OCI-M2 (cell line): ENCODE measurements around the gene SERGEF.

ENCODE experiments used
- DNase-seq: peaks from one replicate; lab custom pipeline; 2025; ENCODE audit not compliant: unreplicated experiment; lab: John Stamatoyannopoulos, UW

SERGEF gene

DNA sequence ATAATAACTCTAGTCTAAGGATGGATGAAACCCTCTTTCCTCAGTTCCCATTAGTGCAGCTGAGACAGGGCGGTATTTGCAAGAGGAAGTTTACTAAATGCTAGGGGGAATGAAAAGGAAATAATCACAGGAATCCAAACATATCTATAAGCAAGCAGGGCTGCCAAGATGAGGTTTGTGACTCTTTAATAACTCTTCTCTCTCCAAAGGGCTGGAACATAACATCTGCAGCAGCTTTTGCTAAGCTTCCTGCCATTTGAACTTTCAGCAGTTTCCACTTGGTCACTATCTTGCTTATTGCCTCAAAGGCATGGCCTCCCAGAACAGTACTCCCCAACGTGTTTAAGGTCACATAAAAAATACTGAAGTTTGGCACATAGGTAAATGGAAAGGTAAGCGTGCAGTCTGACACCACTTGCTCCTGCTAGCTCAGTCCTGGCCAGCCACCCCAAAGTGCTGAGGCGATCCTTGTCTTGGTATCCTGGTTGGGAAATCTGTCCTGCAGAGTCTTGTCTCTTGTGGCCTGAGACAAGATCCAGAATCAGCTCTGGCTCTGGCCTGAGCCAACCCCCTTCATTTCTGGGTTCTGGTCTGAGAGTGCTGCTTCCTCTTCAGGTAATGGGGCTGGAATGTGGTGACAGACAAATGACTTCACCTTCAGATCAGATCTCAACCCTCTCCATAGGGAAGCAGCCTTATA lies 196.5 kb downstream of the SERGEF start:
- DNase-seq = no peak

DNA sequence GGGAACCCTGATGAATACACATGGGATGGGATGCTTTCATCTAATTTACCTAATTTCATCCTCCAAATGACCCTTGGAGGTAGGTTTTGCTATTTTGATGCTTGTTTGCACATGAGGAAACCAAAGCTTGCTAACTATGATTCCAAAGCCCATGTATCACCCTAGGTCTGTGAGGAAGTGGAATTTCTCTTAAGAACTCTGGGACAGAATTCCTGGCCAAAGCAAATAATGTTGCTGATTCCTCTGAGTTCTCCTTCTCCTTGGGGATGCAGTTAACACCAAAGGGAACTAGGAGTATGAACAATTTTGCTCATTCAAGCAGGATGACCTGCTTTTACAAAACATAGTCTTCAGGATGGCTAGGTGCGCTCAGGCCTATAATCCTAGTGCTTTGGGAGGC lies 198.3 kb downstream of the SERGEF start:
- no peak for DNase-seq

DNA sequence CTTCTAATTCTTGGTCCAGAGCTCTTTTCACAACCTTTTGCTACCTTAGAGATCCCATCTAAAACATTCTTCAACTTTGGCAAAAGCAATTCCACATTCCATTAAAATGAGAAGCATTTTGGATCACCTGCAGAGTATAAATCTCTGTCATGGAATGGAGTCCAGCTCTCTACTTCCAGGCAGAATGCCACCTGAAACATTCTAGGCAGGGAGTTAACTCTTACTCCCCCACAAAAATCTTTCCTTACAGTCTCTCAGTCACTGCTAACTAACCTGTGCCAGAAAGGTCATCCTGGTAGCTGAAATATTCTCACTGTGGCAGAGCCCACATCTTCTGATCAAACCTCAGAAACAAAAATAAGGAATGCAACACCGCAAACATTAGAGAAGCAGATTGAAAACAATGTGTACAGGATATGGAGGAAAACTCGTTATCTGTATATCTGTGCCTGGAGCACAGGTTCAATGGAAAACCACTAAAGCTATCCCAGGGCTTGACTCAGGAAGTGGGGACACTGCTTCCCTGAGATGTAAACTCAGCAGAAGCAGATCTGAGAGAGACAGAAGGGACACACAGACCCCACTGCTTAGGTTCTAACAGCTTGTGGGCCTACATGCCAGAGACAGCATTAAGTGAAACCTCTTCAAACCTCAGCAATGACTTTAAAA lies 199.3 kb downstream of the SERGEF start:
- no peak for DNase-seq

DNA sequence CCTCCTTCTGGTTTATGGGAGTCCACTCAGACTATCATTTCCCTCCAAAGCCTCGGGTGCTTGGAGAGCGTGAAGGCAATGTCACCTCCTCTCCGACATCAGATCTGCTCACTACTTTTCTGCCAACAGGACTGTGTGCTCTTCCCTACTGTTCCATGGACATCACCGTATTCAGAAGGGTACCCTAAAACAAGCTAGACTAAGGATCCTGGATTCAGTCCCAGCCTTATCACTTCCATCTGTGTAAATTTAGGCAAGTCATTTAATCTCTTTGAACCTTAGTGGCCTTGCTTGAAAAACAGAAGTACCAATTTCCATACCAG lies 200.0 kb downstream of the SERGEF start:
- no peak for DNase-seq

DNA sequence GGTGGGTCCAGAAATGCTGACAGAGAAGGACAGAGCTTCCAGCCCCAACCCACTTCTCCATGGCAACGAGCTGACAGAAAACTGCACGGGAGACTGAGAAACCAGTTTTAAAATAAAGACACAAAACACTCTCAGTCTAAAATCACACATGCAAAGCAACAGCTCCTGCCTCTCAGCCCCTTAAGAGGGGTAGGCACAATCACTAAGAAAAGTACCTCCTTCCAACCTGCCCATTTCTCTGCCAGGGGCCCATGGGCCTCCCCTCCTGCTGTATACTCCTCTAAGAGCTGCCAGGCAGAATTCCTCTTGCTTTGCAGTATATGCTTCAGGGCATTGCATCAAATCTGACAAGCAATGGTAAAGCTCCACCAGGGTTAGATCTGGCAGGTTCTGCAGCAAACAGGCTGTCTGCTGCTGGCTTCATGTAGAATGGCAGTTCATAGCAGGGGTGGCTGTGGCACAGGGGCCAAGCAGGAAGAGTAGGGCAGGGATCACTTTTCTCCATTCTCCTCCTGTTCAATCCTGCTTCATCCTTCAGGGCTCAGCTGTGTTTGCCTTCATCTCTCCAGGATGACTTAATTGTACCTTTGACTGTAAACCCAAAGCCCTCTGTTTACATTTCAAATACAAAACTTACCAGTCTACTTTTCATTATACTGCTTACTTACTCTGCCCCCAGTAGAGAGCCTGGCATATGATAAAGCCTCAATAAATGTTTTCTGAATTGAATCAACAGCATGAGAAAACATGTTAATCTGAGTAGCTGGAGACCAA lies 200.6 kb downstream of the SERGEF start:
- DNase-seq = no peak

DNA sequence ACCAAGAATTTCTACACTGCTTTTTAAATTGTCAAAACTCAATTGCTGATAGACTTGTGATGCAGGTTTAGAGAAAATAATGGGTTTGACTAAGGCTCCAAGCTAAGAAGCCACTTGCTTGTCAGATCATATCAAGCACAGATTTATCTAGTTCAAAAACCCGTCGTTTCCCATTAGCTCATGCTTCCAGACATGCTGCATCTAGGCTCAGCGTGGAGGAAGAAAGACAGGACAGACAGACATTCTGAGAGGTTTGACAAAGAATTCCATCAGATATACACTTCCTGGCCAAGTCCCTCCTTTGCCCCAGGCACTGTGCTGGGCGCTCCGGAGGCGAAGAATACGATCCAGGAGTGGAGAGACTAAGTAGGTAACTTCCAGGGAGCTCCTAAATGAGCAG lies 201.5 kb downstream of the SERGEF start:
- no peak for DNase-seq

DNA sequence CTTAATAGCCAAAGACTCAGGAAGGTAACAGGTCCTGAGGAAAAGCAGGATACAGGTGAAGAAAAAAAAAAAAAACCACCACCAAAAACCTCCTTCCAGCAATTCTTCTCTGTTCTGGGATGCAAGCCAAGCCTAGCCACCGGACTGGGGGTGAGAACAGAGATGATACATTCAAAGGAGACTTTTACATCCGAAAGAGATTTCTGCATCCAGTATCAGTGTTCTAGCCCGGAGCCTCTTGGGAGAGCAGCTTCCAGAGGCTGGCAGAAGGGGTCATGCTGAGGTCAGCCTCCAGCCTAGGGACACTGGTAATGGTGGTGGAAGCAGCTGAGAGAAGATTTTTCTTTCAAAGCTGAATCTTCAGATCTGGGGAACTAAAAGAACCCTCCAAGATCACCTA lies 202.1 kb downstream of the SERGEF start:
- no peak for DNase-seq

DNA sequence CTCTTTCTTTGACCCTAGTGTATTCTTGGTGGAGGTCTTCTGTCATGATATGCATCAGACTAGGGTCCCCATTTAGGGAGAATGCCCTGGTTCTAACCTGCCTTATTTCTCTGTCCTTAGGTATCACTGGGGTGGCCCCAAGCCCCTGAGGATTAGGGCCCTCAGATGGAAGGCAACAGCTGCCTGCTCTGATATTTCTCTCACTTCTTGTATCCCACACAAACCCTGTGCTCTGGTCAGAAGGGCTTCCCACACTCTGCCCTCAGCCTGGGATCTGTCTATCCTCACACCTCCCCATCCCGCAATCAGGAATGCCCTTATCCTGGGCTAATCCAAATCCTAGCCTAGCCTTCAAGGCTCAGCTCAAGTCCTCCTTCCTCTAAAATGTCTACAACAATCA lies 202.8 kb downstream of the SERGEF start:
- no peak for DNase-seq

DNA sequence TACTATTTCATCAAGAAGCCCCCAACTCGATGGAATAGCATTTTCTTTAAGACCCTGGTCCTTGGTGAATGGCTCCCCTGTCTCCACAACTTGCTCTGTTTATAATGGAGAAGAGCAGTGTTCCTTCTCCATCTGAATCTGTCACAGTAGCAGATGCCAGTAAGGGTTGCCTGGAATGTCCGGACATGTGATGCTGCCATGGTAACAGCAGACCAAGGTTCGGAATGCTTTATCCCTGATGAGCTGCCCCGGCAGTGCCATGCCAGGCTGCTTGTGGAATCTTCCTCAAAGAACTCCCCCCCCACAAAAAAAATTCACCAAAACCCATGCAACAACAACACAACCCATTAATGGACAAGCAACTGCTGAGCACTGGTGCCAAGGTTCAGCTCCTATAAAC lies 205.8 kb downstream of the SERGEF start:
- no peak for DNase-seq

DNA sequence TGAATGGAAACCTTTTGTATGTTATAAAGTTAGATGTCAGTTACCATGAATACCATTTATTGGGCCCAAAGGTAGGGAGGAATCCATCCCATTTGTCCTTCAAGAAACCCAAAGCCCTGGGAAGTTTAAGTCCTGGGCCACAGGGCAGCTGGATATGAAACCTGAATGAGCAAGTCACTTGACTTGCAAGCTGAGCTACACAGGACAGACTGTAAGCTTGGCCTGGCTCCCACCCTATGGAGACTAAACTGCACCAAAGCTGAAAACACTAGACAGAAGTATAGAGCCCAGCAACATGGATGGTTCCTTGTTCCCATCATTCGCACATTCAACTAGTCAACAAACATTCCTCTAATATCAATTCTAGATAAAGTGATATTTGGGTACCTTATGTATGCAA lies 207.0 kb downstream of the SERGEF start:
- DNase-seq = no peak

DNA sequence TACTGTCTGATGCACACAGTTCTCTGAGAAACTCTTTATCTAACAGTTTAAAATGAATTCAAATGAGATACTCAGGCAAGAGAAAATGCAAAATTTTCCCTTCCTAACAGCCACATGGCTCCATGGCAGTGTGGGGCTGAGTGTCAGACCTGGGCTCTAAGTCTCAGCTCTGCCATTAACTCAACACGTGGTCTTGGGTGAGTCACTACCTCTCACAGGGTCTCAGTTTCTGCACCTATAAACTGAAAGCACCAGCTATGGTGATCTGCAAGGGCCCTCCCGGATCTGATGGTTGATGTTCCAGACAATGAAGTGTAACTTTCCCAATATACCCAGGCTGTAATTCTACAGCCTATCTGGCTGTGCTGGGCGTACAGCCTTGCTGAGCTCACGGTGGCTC lies 207.8 kb downstream of the SERGEF start:
- no peak for DNase-seq

DNA sequence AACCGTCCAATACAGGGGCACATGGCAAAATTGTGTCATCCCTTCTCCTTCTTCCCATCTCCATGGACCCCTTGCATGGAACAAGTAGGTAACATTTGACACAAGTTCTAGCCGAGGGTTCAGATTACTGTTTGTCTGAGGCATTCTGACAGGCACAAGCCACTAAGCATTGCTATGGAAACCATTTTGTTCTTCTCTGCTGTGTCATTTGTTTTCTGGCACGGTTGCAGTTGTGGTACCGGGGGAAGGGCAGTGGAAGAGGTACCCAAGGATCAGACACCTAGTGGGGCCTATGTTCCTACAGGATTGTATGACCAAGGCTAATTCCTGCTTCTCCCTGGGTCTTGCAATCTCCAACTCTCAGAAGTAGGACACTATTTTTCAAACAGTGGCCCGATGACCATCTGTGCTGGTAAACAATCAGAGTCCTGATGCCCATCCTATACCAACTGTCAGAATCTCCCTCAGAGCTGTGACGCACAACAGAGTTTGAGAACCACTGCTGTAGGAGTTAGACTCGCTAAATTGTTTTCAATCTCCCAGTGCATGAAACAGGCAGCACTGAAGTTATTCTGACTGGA lies 209.0 kb downstream of the SERGEF start:
- no peak for DNase-seq

DNA sequence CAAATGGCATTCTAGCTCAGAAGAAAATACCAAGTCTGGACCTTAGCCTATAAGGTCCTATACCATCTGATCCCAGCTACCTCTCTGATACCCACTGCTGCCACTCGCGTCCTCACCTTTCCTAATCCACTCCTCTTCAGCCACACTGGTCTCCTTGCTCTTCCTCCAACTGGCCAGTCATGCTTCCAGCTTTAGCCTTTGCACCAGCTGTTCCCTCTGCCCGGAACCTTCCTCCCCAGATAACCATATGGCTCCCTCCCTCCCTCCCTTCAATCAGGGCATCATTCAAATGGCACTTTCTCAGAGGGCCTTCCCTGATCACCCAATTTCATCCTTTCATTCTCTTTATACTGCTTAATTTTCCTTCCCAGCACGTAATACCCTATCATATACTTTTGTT lies 210.4 kb downstream of the SERGEF start:
- DNase-seq = no peak

DNA sequence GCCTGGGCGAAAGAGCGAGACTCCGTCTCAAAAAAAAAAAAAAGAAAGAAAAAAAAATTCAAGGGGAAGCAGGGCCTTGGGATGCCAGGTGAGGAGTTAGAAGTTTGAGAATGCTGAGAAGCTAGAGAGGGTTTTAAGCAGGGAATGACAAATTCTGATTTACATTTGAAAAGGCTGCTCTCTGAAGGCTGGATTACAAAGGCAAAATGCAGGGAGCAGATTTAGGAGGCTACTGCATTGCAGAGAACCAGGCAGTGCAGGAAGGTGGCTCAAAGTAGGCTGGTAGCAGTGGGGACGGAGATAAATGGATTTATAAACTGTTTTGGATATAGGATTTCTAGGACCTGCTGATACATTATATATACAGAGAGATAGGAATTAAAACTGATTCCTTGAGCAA lies 211.7 kb downstream of the SERGEF start:
- DNase-seq = no peak

DNA sequence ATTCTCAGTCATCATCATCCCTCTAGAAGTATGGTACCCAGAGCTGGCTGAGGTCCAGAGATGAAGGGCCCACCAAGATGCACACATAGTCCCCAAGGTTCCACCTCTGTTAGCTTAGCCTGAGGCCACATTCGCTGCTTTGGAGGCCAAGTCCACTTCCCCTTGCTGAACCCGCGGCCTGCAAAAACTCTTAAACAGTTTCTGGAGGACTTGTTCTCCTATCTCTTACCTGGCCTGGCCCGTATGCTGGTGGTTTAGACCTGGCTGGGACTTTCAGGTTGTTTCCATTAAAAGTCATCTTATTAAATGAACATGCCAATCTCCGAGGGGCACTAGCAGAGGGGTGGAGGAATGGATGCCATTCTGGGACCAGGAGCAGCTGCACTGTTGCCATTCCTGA lies 213.7 kb downstream of the SERGEF start:
- DNase-seq = no peak

DNA sequence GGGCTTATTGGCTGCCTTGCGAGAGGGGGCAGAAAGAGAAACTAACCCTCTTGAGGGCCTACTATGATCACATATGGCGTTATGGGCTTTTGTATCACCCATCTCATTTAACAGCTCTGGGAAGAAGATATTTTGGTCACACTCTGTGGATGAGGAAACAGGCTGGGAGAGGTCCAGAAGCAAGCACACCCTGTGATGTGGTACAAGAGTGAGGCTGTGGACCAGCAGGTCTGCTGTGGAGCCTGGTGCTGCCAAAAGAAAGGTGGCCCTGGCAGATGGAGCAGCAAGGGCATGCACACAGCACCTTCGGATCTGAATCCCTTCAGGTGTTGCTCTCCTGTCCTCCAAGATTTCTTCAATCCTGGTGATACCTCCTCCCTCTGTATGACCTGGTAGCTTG lies 214.1 kb downstream of the SERGEF start:
- DNase-seq = no peak

DNA sequence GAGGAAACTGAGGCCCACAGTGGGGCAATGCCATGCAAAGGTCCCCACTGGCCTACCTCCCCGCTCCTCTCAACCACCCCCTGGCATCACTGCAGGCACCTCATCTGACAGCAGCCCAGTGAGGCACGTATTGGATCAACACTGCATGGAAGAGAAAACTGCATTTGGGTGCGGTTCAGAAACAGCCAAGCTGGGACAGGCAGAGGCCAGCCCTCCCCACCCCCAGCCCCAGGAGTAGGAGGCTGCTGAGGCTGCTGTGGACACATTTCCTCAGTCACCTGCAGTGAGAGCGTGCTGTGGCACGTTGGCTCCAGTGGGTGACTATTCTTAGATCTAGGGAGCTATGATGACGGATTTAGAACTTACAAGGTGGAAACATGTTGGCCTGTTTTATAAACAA lies 214.6 kb downstream of the SERGEF start:
- no peak for DNase-seq

DNA sequence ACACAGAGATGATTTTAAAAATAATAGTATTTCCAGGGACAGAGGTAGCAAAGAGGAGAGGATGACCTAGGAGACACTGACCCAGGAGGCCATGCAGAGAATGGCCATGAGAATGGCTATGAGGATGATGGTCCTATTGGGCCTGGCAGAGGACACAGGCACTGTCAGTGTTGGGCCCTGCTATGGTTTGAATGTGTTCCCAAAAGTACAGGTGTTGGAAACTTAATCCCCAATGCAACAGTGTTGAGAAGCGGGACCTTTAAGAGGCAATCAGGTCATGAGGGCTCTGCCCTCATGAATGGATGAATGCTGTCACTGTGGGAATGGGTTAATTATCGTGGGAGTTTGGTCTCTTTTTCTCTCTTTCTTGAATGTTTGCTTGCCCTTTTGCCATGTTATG lies 216.7 kb downstream of the SERGEF start:
- no peak for DNase-seq

DNA sequence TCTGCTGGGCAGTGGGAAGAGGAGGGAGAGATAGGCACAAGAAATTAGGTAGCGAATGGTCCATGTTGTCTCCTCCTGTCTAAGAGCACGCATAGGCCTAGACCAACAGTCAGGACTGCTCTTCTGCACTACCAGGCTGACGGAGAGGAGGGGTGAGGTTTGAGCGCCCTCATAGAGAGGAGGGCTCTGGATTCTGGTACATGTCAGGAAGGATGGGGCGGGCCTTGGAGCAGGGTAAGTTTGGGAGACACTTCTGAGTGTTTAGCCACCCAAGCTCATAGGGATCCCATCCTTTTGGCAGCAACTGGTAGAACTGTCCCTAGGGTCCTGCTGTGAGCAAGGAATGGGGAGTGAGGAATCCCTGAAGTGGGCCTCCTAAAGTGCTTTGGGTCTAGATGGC lies 217.9 kb downstream of the SERGEF start:
- DNase-seq = no peak

DNA sequence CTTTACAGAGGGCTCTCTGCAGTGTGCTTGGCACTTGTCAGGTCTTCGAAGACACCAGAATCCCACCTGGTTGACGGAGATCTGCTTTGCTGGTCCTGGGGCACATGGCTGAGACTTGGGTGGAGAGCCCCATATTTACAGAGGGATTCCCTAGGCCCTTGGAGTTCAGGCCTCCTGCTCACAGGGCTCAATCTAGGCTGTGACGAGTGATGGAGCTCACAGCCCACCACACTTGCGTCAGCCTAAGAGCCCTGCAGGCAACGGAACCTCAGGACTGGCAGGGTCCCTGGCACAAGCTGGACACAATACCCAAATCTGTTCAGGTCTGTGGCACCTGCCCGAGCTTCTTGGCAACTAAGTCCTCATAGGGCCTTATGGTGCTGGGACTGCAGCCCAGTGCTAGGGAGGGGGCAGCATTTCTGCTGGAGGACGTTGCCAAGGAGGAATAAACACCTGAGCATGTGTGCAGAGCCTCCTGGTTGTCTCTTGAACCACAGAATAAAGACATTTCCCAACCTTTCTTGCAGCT lies 219.1 kb downstream of the SERGEF start:
- no peak for DNase-seq

DNA sequence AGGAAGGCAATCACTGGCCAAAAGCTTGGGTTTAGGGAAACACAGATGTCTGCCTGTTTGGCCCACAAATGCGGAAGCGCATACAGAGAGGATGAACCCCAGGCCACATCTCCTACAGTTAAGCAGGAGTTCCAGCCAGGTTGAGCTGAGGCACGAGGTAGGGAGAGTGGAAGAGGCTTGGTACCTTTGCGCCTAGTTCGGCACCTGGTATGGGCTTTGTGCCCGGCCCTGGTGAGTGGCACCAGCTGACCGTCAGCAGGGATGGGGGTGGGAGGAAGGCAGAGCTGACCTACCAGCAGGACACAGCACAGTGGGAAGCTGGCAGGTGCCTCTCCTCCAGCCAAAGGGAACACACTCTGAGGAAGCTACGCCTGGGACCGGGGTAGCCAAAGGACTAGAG lies 220.7 kb downstream of the SERGEF start:
- DNase-seq = no peak

DNA sequence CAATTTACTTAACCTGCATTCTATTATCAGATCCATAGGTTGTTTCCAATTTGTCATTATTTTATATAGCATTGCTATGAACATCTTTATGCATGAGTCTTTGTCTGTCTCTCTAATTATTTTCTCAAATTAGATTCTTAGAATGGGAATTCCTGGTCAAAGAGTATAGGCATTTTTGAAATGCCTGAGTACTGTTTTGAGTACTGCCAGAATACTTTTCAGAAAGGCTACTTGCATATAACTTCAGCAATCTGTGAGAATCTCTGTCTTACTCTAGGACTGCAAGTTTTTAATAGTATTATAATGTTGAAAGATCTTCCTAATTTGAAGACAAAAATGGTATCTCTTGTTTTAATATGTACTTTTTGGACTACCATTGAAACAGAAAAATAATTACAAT lies 221.7 kb downstream of the SERGEF start:
- no peak for DNase-seq
